ENCODE data around the gene PTN.

The PTN gene

DNA sequence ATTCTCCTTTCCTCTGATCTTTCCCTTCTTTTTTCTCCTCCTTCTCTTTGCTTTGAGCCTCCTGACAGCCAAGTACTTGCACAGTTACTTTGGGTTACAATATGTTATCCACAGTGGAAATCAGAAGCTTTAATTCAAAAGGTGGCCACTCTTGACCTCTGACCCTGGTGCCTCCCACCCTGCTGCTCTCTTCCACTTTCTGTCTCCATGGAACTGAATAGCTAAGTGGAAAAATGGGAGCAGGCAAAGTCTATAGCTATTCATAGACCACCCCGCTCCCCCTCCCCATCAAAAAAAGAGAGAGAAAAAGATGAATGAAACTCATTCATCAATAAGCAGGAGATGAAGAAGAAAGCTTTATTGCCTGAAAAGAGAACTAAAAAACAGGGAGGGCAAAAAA lies 39.4 kb downstream of the PTN start:
- Histone ChIP-seq H3K79me2 (ENCODE audit: control insufficient read depth, low read length) (no peaks in the 10 kb centered on the region), H3K36me3 (ENCODE audit: control insufficient read depth, low read length) (no peaks in the 10 kb centered on the region), H3K4me1 (ENCODE audit: control insufficient read depth, low read length) (no peaks in the 10 kb centered on the region), H3K27me3 (ENCODE audit: control insufficient read depth, low read length) (no peaks in the 10 kb centered on the region), H3F3A (ENCODE audit: control insufficient read depth, insufficient read depth) (no peaks in the 10 kb centered on the region), H3K4me3 (ENCODE audit: low read length) (no peak overlapping the region), H4K20me1 (ENCODE audit: control insufficient read depth, insufficient read depth, low read depth, low read length) (no peaks in the 10 kb centered on the region), H3K27ac (ENCODE audit: low read depth, low read length) (no peak overlapping the region), H3K9me2 (replicated peaks; ENCODE audit: control insufficient read depth, low read length) (no peaks in the 10 kb centered on the region), H3K9me3 (ENCODE audit: control insufficient read depth, insufficient read depth, low read length) (no peaks in the 10 kb centered on the region), H3K4me2 (ENCODE audit: low read length) (no peak overlapping the region)
- TF ChIP-seq, protein P1, sequence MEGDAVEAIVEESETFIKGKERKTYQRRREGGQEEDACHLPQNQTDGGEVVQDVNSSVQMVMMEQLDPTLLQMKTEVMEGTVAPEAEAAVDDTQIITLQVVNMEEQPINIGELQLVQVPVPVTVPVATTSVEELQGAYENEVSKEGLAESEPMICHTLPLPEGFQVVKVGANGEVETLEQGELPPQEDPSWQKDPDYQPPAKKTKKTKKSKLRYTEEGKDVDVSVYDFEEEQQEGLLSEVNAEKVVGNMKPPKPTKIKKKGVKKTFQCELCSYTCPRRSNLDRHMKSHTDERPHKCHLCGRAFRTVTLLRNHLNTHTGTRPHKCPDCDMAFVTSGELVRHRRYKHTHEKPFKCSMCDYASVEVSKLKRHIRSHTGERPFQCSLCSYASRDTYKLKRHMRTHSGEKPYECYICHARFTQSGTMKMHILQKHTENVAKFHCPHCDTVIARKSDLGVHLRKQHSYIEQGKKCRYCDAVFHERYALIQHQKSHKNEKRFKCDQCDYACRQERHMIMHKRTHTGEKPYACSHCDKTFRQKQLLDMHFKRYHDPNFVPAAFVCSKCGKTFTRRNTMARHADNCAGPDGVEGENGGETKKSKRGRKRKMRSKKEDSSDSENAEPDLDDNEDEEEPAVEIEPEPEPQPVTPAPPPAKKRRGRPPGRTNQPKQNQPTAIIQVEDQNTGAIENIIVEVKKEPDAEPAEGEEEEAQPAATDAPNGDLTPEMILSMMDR (IDR thresholded peaks at IDR 0.05; ENCODE audit: low read depth, low read length, poor library complexity, severe bottlenecking) = no peak
- TF ChIP-seq EZH2phosphoT487 (IDR thresholded peaks at IDR 0.05; ENCODE audit: borderline replicate concordance, low read length) = no peak

DNA sequence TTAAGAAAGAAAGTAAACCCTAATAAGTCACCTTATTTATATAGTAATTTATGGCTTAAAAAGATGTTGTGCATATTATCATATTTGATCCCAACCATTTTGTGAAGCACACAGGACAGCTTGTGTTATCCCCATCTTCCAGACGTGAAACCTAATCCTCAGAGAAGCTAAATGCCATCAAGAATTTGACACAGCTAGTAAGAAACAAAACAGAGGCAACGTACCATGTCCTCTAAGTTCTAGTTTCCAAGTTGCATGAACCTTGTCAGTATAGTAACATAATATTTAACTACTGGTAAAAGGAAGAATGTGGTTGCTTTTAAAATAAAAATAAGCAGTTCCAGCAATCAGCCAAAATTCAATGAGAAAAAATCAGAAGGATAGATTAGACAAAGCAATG lies 41.5 kb downstream of the PTN start:
- Histone ChIP-seq H3F3A (ENCODE audit: control insufficient read depth, insufficient read depth) (no peaks in the 10 kb centered on the region), H3K9me2 (replicated peaks; ENCODE audit: control insufficient read depth, low read length) (no peaks in the 10 kb centered on the region), H3K27me3 (ENCODE audit: control insufficient read depth, low read length) (no peaks in the 10 kb centered on the region), H3K27ac (ENCODE audit: low read depth, low read length) (no peak overlapping the region), H3K4me2 (ENCODE audit: low read length) (no peak overlapping the region), H3K4me3 (ENCODE audit: low read length) (no peak overlapping the region), H3K9me3 (ENCODE audit: control insufficient read depth, insufficient read depth, low read length) (no peaks in the 10 kb centered on the region), H3K4me1 (ENCODE audit: control insufficient read depth, low read length) (no peaks in the 10 kb centered on the region), H3K36me3 (ENCODE audit: control insufficient read depth, low read length) (no peaks in the 10 kb centered on the region), H4K20me1 (ENCODE audit: control insufficient read depth, insufficient read depth, low read depth, low read length) (no peaks in the 10 kb centered on the region), H3K79me2 (ENCODE audit: control insufficient read depth, low read length) (no peaks in the 10 kb centered on the region)
- no peak for TF ChIP-seq EZH2phosphoT487 (IDR thresholded peaks at IDR 0.05; ENCODE audit: borderline replicate concordance, low read length)
- TF ChIP-seq, protein P1 (IDR thresholded peaks at IDR 0.05; ENCODE audit: low read depth, low read length, poor library complexity, severe bottlenecking) = no peak

DNA sequence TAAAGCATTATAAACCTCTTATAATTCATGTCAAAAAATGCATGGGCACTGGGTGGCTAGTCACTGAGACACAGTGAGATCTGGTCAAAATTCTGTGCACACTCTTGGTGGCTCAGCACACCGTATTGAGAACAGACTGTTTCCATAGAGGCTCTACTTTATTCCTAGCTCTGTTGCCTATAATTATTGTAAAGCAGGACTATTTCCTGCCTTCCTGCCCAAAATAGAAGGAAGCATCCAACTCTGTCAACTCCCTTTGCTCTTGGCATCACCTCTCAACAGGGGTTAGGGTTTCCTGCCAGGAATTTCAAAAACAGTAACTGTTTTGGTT lies 45.1 kb downstream of the PTN start:
- Histone ChIP-seq H3K4me1 (ENCODE audit: control insufficient read depth, low read length) (no peaks in the 10 kb centered on the region), H3K27ac (ENCODE audit: low read depth, low read length) (no peak overlapping the region), H3K79me2 (ENCODE audit: control insufficient read depth, low read length) (no peaks in the 10 kb centered on the region), H3F3A (ENCODE audit: control insufficient read depth, insufficient read depth) (no peaks in the 10 kb centered on the region), H3K9me3 (ENCODE audit: control insufficient read depth, insufficient read depth, low read length) (no peaks in the 10 kb centered on the region), H4K20me1 (ENCODE audit: control insufficient read depth, insufficient read depth, low read depth, low read length) (no peaks in the 10 kb centered on the region), H3K27me3 (ENCODE audit: control insufficient read depth, low read length) (no peaks in the 10 kb centered on the region), H3K4me2 (ENCODE audit: low read length) (no peak overlapping the region), H3K9me2 (replicated peaks; ENCODE audit: control insufficient read depth, low read length) (no peaks in the 10 kb centered on the region; the same call in 1 of the 2 replicates), H3K4me3 (ENCODE audit: low read length) (no peak overlapping the region), H3K36me3 (ENCODE audit: control insufficient read depth, low read length) (no peaks in the 10 kb centered on the region)
- TF ChIP-seq, protein P1 (IDR thresholded peaks at IDR 0.05; ENCODE audit: low read depth, low read length, poor library complexity, severe bottlenecking) = no peak
- no peak for TF ChIP-seq EZH2phosphoT487 (IDR thresholded peaks at IDR 0.05; ENCODE audit: borderline replicate concordance, low read length)
